NT2/D1 (cell line): ENCODE measurements around the gene BCAT1.

Experiments
- SUZ12 ChIP-seq: IDR thresholded peaks from 2 replicates; pipeline ENCODE4 v1.6.1; 2011; ENCODE audit not compliant: insufficient read length, insufficient read depth; ENCODE audit errors: extremely low read depth
- YY1 ChIP-seq: IDR thresholded peaks from 2 replicates; pipeline ENCODE4 v1.6.1; 2011; ENCODE audit not compliant: insufficient read length, insufficient read depth
- ZNF274 ChIP-seq: IDR thresholded peaks from 2 replicates; pipeline ENCODE4 v1.6.1; 2011; ENCODE audit warnings: mild to moderate bottlenecking, low read depth, low read length

GRCh38 chr12:24838531-24838950, 110.4 kb downstream of the BCAT1 start:
- TF ChIP-seq SUZ12 (no peak), ZNF274 (no peak), YY1 (no peak)
